Epithelial cell of esophagus (primary cell): ENCODE results near the gene KRTAP10-12.

Source experiments
- DNase-seq: peaks from one replicate; pipeline ENCODE4 v3.0.0; 2010; ENCODE audit warnings: low read depth
- H3K4me3 ChIP-seq: 2 replicates; pipeline ENCODE4 v1.5.1; 2011; ENCODE audit warnings: mild to moderate bottlenecking, low read length, control low read depth
- TF ChIP-seq, protein P1 (sequence below): IDR thresholded peaks from 2 replicates; pipeline ENCODE4 v1.5.1; 2011; ENCODE audit warnings: low read depth, mild to moderate bottlenecking, low read length, control low read depth, inconsistent platforms; ENCODE audit not compliant: insufficient read depth; ENCODE audit errors: missing control alignments

KRTAP10-12 gene

DNA sequence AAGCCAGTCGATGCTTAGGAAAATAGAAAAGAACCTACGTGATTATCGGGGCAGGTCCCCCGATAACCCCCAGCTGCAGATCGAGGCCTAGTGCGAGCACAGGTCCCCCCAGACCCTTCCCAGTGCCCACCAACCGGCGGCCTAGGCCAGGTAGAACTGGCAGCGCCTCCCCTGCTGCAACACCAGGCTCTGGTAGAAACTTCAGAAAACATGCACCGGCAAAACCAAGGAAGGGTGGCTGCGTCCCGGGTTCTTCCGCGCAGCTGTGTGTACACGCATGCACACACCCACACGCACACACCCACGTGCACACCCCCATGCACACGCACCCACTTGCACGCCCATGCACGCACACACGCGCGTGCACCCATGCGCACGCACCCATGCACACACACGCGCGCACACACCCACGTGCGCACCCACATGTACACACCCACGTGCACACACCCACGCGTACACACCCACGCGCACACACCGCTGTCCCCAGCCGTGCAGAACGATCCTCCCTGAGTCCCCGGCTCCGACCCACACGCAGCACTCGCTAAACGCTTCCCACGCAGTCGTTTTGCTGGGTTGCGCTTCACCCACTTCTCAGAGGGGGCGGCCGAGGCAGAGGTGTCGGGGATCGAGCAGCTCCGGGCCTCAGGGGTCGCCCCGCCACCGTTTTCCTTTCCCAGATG is 9.2 kb downstream of the KRTAP10-12 start:
- H3K4me3 ChIP-seq = no peak overlapping the region
- TF ChIP-seq, protein P1, sequence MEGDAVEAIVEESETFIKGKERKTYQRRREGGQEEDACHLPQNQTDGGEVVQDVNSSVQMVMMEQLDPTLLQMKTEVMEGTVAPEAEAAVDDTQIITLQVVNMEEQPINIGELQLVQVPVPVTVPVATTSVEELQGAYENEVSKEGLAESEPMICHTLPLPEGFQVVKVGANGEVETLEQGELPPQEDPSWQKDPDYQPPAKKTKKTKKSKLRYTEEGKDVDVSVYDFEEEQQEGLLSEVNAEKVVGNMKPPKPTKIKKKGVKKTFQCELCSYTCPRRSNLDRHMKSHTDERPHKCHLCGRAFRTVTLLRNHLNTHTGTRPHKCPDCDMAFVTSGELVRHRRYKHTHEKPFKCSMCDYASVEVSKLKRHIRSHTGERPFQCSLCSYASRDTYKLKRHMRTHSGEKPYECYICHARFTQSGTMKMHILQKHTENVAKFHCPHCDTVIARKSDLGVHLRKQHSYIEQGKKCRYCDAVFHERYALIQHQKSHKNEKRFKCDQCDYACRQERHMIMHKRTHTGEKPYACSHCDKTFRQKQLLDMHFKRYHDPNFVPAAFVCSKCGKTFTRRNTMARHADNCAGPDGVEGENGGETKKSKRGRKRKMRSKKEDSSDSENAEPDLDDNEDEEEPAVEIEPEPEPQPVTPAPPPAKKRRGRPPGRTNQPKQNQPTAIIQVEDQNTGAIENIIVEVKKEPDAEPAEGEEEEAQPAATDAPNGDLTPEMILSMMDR = no peak
- DNase-seq = no peak

GRCh38 chr21:44706706-44707581 is 10.0 kb downstream of the KRTAP10-12 start:
- no peak for DNase-seq
- no peak overlapping the region for H3K4me3 ChIP-seq

GRCh38 chr21:44708213-44708865 is 11.4 kb downstream of the KRTAP10-12 start:
- no peak overlapping the region for H3K4me3 ChIP-seq
- TF ChIP-seq, protein P1 = no peak
- DNase-seq = no peak

More at GRCh38 chr21:44706706-44707581, 10.0 kb downstream of the KRTAP10-12 start:
- TF ChIP-seq, protein P1 = no peak

GRCh38 chr21:44708866-44709425 is 12.0 kb downstream of the KRTAP10-12 start:
- H3K4me3 ChIP-seq = no peak overlapping the region
- TF ChIP-seq, protein P1 = no peak
- DNase-seq = no peak

- DNase-seq = peak; percentile 83
- TF ChIP-seq, protein P1 = no peak
- H3K4me3 ChIP-seq = no peak overlapping the region
Observed at GRCh38 chr21:44709426-44710293, 12.7 kb downstream of the KRTAP10-12 start.

DNA sequence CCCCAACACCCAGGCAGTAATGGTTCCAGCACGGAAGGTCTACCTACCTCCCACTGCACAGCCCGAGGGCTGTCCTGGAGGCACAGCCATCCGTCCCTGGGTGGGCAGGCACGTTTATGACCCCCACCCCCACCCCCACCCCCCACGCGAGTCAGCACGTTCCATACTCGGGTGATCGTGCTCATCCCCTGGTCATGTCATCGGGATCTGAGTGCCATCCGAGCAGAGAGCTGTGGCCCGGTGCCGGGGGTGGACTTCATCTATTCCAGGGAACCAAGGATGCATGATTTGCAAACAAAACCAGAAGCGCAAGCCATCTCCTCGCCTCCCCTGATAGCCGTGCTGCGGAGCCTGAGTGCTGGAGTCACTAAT is 13.3 kb downstream of the KRTAP10-12 start:
- no peak overlapping the region for H3K4me3 ChIP-seq
- TF ChIP-seq, protein P1 = no peak
- peak; percentile 17 for DNase-seq
